Endothelial cell (in vitro differentiated cells): ENCODE results near the gene ZGPAT. TPM values are rescaled to one million over a fixed set of nuclear protein-coding genes. Genes with fewer than 3 reads are reported as not detected.

Experiments used
- DNase-seq: peaks from one replicate; pipeline ENCODE4 v3.0.0; 2021; ENCODE audit warnings: low spot score
- H3K27ac Mint-ChIP-seq: one replicate; pipeline ENCODE4 v1.8.0; 2021; ENCODE audit warnings: mixed read lengths, inconsistent platforms; ENCODE audit not compliant: unreplicated experiment
- H3K27me3 Mint-ChIP-seq: one replicate; pipeline ENCODE4 v1.8.0; 2021; ENCODE audit warnings: mild to moderate bottlenecking, moderate library complexity, mixed read lengths, inconsistent platforms; ENCODE audit not compliant: unreplicated experiment
- H3K36me3 Mint-ChIP-seq: one replicate; pipeline ENCODE4 v1.8.0; 2021; ENCODE audit warnings: mild to moderate bottlenecking, low read depth, mixed read lengths, inconsistent platforms; ENCODE audit not compliant: unreplicated experiment
- H3K4me1 Mint-ChIP-seq: one replicate; pipeline ENCODE4 v1.8.0; 2021; ENCODE audit warnings: mild to moderate bottlenecking, mixed read lengths, inconsistent platforms; ENCODE audit not compliant: unreplicated experiment
- H3K4me3 Mint-ChIP-seq: one replicate; pipeline ENCODE4 v1.8.0; 2021; ENCODE audit warnings: mild to moderate bottlenecking, mixed read lengths, inconsistent platforms; ENCODE audit not compliant: unreplicated experiment
- H3K9me3 Mint-ChIP-seq: one replicate; pipeline ENCODE4 v1.8.0; 2021; ENCODE audit warnings: mixed read lengths, inconsistent platforms; ENCODE audit not compliant: unreplicated experiment
- total RNA-seq: library from RNA; stranded (reverse); fragmentation: NEBNext Ultra II Directional; extraction: Animal tissue kit (Norgen Biotek cat#: 25700); gene quantifications from one replicate; pipeline ENCODE4 v1.2.1, GENCODE V29; 2021; ENCODE audit not compliant: unreplicated experiment
- TF ChIP-seq, protein P1 (sequence below): fragments of 200-600 bp; sonication (generic); IDR thresholded peaks from one replicate; pipeline ENCODE4 v1.5.0; 2021; ENCODE audit warnings: antibody characterized with exemption; ENCODE audit not compliant: unreplicated experiment

The ZGPAT gene
- total RNA-seq, 1 donor from 2014 or later: 34.9 TPM

DNA sequence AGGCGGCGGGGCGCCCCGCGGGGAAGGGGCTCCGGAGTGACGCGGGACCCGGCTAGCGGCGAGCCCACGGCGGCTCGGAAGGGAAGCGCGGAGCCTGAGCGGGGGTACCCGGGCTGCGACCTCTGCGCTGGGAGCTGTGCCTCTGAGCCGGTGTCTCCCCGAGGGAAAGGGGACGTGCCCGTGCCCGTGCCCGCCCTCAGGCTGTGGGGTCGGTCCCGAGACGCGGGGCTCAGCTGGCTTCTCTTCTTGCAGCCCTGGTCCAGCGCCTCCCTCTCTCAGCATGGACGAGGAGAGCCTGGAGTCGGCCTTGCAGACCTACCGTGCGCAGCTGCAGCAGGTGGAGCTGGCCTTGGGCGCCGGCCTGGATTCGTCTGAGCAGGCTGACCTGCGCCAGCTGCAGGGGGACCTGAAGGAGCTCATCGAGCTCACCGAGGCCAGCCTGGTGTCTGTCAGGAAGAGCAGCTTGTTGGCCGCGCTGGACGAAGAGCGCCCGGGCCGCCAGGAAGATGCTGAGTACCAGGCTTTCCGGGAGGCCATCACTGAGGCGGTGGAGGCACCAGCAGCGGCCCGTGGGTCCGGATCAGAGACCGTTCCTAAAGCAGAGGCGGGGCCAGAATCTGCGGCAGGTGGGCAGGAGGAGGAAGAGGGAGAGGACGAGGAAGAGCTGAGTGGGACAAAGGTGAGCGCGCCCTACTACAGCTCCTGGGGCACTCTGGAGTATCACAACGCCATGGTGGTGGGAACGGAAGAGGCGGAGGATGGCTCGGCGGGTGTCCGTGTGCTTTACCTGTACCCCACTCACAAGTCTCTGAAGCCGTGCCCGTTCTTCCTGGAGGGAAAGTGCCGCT, 686 bp downstream of the ZGPAT start:
- no peaks in the 10 kb centered on the region for H3K9me3 Mint-ChIP-seq
- H3K27ac Mint-ChIP-seq: no peak overlapping the region
- peaks cover 10% of the 10 kb centered on the region for H3K27me3 Mint-ChIP-seq
- DNase-seq: peak; percentile 26
- H3K4me3 Mint-ChIP-seq: peak overlapping the region; percentile 85
- TF ChIP-seq, protein P1, sequence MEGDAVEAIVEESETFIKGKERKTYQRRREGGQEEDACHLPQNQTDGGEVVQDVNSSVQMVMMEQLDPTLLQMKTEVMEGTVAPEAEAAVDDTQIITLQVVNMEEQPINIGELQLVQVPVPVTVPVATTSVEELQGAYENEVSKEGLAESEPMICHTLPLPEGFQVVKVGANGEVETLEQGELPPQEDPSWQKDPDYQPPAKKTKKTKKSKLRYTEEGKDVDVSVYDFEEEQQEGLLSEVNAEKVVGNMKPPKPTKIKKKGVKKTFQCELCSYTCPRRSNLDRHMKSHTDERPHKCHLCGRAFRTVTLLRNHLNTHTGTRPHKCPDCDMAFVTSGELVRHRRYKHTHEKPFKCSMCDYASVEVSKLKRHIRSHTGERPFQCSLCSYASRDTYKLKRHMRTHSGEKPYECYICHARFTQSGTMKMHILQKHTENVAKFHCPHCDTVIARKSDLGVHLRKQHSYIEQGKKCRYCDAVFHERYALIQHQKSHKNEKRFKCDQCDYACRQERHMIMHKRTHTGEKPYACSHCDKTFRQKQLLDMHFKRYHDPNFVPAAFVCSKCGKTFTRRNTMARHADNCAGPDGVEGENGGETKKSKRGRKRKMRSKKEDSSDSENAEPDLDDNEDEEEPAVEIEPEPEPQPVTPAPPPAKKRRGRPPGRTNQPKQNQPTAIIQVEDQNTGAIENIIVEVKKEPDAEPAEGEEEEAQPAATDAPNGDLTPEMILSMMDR: no peak
- H3K36me3 Mint-ChIP-seq: peaks cover 41% of the 10 kb centered on the region
- H3K4me1 Mint-ChIP-seq: peaks cover 15% of the 10 kb centered on the region

DNA sequence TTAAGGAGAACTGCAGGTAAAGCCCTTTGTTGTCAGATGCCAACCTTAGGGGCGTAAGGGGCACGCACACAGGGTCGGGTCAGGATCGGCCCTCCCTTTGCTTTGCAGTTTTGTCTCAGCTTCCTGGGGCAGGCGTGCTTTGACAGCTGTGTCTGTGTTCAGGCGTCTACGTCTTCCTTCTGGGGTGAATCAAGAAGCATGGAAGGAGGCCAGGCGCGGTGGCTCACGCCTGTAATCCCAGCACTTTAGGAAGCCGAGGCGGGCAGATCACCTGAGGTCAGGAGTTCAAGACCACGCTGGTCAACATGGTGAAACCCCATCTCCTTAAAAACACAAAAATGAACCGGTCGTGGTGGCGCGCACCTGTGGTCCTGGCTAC, 1.3 kb downstream of the ZGPAT start:
- Mint-ChIP-seq H3K4me1 (peaks cover 15% of the 10 kb centered on the region), H3K27me3 (peaks cover 10% of the 10 kb centered on the region), H3K4me3 (peak overlapping the region; percentile 85), H3K9me3 (no peaks in the 10 kb centered on the region), H3K27ac (no peak overlapping the region), H3K36me3 (peaks cover 44% of the 10 kb centered on the region)
- peak; percentile 5 for DNase-seq
- TF ChIP-seq, protein P1: no peak

DNA sequence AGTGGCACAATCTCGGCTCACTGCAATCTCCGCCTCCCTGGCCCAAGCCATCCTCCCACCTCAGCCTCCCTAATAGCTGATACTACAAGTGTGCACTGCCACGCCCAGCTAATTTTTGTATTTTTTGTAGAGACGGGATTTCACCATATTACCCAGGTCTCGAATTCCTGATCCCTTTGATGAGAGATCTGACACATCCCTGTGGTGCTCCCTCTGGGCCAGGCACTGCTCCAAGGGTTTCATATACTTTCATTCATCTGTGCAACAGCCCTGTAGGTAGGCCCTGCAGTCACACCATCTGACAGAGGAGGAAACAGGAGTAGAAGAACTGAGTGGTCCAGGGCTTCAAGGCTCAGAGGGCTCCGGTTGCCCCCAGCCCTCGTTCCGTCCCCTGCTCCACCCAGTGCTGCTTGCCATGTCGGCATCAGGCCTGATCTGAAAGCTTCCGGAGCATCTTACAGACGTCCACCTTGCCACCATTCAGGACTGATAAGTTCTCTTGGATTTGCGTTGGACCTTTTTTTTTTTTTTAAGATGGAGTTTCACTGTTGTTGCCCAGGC, 3.3 kb downstream of the ZGPAT start:
- Mint-ChIP-seq H3K9me3 (no peaks in the 10 kb centered on the region), H3K36me3 (peaks cover 39% of the 10 kb centered on the region), H3K4me1 (peaks cover 15% of the 10 kb centered on the region), H3K4me3 (peak overlapping the region; percentile 77), H3K27ac (no peak overlapping the region), H3K27me3 (peaks cover 7% of the 10 kb centered on the region)
- no peak for DNase-seq
- TF ChIP-seq, protein P1: no peak

DNA sequence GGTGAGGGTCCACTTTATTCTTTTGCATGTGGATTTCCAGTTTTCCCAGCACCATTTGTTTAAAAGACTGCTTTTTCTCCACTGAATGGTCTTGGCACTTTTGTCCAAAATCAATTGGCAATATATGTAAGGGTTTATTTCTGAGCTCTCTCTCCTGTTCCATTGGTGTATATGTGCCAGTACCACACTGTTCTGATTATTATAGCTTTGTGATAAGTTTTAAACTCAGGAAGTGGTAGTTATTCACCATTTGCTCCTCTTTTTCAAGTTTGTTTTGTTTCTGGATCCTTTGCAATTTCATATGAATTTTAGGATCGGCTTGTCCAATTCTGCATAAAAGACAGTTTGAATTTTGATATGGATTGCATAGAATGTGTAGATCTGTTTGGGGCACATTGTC, 4.4 kb downstream of the ZGPAT start:
- Mint-ChIP-seq H3K4me1 (peaks cover 8% of the 10 kb centered on the region), H3K9me3 (no peaks in the 10 kb centered on the region), H3K27ac (no peak overlapping the region), H3K27me3 (peaks cover 3% of the 10 kb centered on the region), H3K4me3 (no peak overlapping the region), H3K36me3 (peaks cover 33% of the 10 kb centered on the region)
- TF ChIP-seq, protein P1: no peak
- no peak for DNase-seq

DNA sequence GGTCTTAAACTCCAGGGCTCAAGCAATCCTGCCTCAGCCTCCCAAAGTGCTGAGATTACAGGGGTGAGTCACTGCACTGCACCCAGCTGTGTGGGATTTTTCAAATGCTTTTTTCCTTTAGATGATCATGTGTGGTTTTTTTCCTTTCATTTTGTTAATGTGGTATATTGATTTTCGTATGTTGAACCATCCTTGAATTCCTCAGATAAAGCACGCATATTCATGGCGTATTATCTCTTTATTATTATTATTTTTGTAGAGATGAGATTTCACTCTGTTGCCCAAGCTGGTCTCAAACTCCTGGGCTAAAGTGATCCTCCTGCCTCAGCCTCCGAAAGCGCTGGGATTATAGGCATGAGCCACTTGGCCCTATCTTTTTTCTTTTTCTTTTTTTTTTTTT, 7.0 kb downstream of the ZGPAT start:
- Mint-ChIP-seq H3K9me3 (no peaks in the 10 kb centered on the region), H3K27me3 (peaks cover 2% of the 10 kb centered on the region), H3K36me3 (peaks cover 43% of the 10 kb centered on the region), H3K27ac (no peak overlapping the region), H3K4me3 (no peak overlapping the region), H3K4me1 (peaks cover 2% of the 10 kb centered on the region)
- TF ChIP-seq, protein P1: no peak
- no peak for DNase-seq
